ENCODE data around the gene TMEM132A.

TMEM132A gene

GRCh38 chr11:60923800-60924109, 505 bp upstream of the TMEM132A start:
- Histone ChIP-seq H3K9me3 (replicated peaks; ENCODE audit: low read length) (no peaks in the 10 kb centered on the region), H3K4me1 (ENCODE audit: control insufficient read depth, insufficient read depth, low read length) (peaks cover 22% of the 10 kb centered on the region), H3K9ac (ENCODE audit: low read depth, low read length) (peak overlapping the region; percentile 56), H3K4me2 (ENCODE audit: low read length) (peak overlapping the region; percentile 93), H3K36me3 (ENCODE audit: insufficient read depth, low read length) (peaks cover 25% of the 10 kb centered on the region), H3K27me3 (ENCODE audit: control insufficient read depth, insufficient read depth, low read length) (peaks cover 7% of the 10 kb centered on the region), H3K4me3 (ENCODE audit: low read length) (peak overlapping the region; percentile 77)

- H3K4me3 ChIP-seq (ENCODE audit: low read length), result peak overlapping the region; percentile 77
Observed at GRCh38 chr11:60924906-60925853, 920 bp downstream of the TMEM132A start.

DNA sequence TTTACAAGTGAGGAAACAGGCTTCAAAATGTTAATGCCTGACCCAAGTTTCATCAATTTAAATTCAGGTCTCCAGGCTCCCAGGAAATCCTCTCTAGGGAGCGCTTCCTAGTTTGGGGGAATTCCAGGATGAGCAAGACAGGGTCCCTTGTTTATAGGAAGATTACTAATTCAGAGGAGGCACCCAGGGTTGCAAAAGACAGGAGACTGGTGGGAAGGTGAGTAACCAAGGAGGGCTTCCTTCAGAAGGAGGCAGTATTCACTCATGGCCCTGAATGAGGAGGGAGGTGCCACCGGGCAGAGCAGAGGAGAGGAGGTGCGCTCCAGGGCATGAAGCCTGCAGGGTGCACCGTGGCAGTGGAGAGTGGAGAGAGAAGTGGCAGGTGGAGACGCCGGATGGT, 1.6 kb downstream of the TMEM132A start:
- Histone ChIP-seq H3K9ac (ENCODE audit: low read depth, low read length) (no peak overlapping the region), H3K4me1 (ENCODE audit: control insufficient read depth, insufficient read depth, low read length) (peaks cover 16% of the 10 kb centered on the region), H3K9me3 (replicated peaks; ENCODE audit: low read length) (no peaks in the 10 kb centered on the region), H3K4me2 (ENCODE audit: low read length) (peak overlapping the region; percentile 93), H3K36me3 (ENCODE audit: insufficient read depth, low read length) (peaks cover 19% of the 10 kb centered on the region), H3K4me3 (ENCODE audit: low read length) (peak overlapping the region; percentile 77), H3K27me3 (ENCODE audit: control insufficient read depth, insufficient read depth, low read length) (peaks cover 7% of the 10 kb centered on the region)

More at GRCh38 chr11:60924906-60925853, 920 bp downstream of the TMEM132A start:
- Histone ChIP-seq H3K9ac (ENCODE audit: low read depth, low read length) (peak overlapping the region; percentile 77), H3K27me3 (ENCODE audit: control insufficient read depth, insufficient read depth, low read length) (peaks cover 7% of the 10 kb centered on the region), H3K4me1 (ENCODE audit: control insufficient read depth, insufficient read depth, low read length) (peaks cover 16% of the 10 kb centered on the region), H3K9me3 (replicated peaks; ENCODE audit: low read length) (no peaks in the 10 kb centered on the region), H3K36me3 (ENCODE audit: insufficient read depth, low read length) (peaks cover 25% of the 10 kb centered on the region), H3K4me2 (ENCODE audit: low read length) (peak overlapping the region; percentile 93)

DNA sequence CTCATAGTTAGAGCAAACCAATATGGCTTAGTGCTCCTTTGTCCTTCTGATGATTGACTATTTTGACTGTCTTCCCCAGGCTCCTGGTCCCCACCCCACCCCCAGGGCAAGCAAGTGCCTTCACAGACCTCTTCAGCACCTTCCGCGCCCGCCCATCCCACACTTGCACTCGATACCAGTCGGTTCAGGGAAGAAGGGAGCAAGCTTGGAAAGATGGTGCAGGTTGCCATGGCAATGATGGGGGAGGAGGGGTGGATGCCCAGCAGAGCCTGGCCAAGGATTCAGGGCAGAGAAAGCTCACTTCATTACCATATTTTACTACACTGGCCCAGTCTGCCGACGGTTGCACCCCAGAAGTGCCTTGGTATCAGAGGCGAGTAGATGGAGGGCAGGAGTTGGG, 2.2 kb downstream of the TMEM132A start:
- H3K4me2 ChIP-seq (ENCODE audit: low read length), result no peak overlapping the region
- no peaks in the 10 kb centered on the region for H3K9me3 ChIP-seq (replicated peaks; ENCODE audit: low read length)
- H3K36me3 ChIP-seq (ENCODE audit: insufficient read depth, low read length), result peaks cover 13% of the 10 kb centered on the region
- H3K4me3 ChIP-seq (ENCODE audit: low read length), result no peak overlapping the region
- peaks cover 7% of the 10 kb centered on the region for H3K27me3 ChIP-seq (ENCODE audit: control insufficient read depth, insufficient read depth, low read length)
- no peak overlapping the region for H3K9ac ChIP-seq (ENCODE audit: low read depth, low read length)
- peaks cover 16% of the 10 kb centered on the region for H3K4me1 ChIP-seq (ENCODE audit: control insufficient read depth, insufficient read depth, low read length)

- H3K9me3 ChIP-seq (replicated peaks; ENCODE audit: low read length), result no peaks in the 10 kb centered on the region
- peaks cover 16% of the 10 kb centered on the region for H3K4me1 ChIP-seq (ENCODE audit: control insufficient read depth, insufficient read depth, low read length)
- peaks cover 7% of the 10 kb centered on the region for H3K27me3 ChIP-seq (ENCODE audit: control insufficient read depth, insufficient read depth, low read length)
- H3K4me2 ChIP-seq (ENCODE audit: low read length), result no peak overlapping the region
- peaks cover 7% of the 10 kb centered on the region for H3K36me3 ChIP-seq (ENCODE audit: insufficient read depth, low read length)
- no peak overlapping the region for H3K4me3 ChIP-seq (ENCODE audit: low read length)
- H3K9ac ChIP-seq (ENCODE audit: low read depth, low read length), result no peak overlapping the region
Observed at GRCh38 chr11:60927061-60927592, 2.9 kb downstream of the TMEM132A start.

DNA sequence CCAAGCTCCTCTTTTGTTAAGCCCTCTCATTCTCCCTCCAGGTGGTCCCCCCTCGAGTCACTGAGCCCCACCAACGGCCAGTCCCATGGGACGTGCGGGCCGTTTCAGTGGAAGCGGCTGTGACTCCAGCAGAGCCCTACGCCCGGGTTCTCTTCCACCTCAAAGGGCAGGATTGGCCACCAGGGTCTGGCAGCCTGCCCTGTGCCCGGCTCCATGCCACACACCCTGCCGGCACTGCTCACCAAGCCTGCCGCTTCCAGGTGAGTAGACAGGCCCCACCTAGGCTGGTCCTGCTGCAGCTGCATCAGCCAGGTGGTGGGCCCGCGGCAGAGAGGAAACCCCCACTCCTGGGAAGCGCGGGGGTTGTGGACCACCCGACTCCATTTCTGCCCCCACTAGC, 3.3 kb downstream of the TMEM132A start:
- Histone ChIP-seq H3K27me3 (ENCODE audit: control insufficient read depth, insufficient read depth, low read length) (peaks cover 7% of the 10 kb centered on the region), H3K36me3 (ENCODE audit: insufficient read depth, low read length) (peaks cover 3% of the 10 kb centered on the region)

GRCh38 chr11:60928563-60929001, 4.3 kb downstream of the TMEM132A start:
- no peak overlapping the region for H3K4me3 ChIP-seq (ENCODE audit: low read length)
- peaks cover 16% of the 10 kb centered on the region for H3K4me1 ChIP-seq (ENCODE audit: control insufficient read depth, insufficient read depth, low read length)
- H3K9ac ChIP-seq (ENCODE audit: low read depth, low read length), result no peak overlapping the region
- H3K9me3 ChIP-seq (replicated peaks; ENCODE audit: low read length), result no peaks in the 10 kb centered on the region
- peaks cover 7% of the 10 kb centered on the region for H3K27me3 ChIP-seq (ENCODE audit: control insufficient read depth, insufficient read depth, low read length)
- no peak overlapping the region for H3K4me2 ChIP-seq (ENCODE audit: low read length)
- no peaks in the 10 kb centered on the region for H3K36me3 ChIP-seq (ENCODE audit: insufficient read depth, low read length)

More for the DNA sequence above, 3.3 kb downstream of the TMEM132A start:
- Histone ChIP-seq H3K4me2 (ENCODE audit: low read length) (no peak overlapping the region), H3K4me1 (ENCODE audit: control insufficient read depth, insufficient read depth, low read length) (peaks cover 16% of the 10 kb centered on the region), H3K9ac (ENCODE audit: low read depth, low read length) (no peak overlapping the region), H3K9me3 (replicated peaks; ENCODE audit: low read length) (no peaks in the 10 kb centered on the region), H3K4me3 (ENCODE audit: low read length) (no peak overlapping the region)

- Histone ChIP-seq H3K4me2 (ENCODE audit: low read length) (no peak overlapping the region), H3K27me3 (ENCODE audit: control insufficient read depth, insufficient read depth, low read length) (peaks cover 6% of the 10 kb centered on the region)
Observed at GRCh38 chr11:60929764-60930163, 5.5 kb downstream of the TMEM132A start.

GRCh38 chr11:60930394-60930793, 6.1 kb downstream of the TMEM132A start:
- Histone ChIP-seq H3K27me3 (ENCODE audit: control insufficient read depth, insufficient read depth, low read length) (no peaks in the 10 kb centered on the region), H3K4me1 (ENCODE audit: control insufficient read depth, insufficient read depth, low read length) (peaks cover 4% of the 10 kb centered on the region), H3K36me3 (ENCODE audit: insufficient read depth, low read length) (no peaks in the 10 kb centered on the region)

More at GRCh38 chr11:60929764-60930163, 5.5 kb downstream of the TMEM132A start:
- Histone ChIP-seq H3K9me3 (replicated peaks; ENCODE audit: low read length) (no peaks in the 10 kb centered on the region), H3K9ac (ENCODE audit: low read depth, low read length) (no peak overlapping the region), H3K4me3 (ENCODE audit: low read length) (no peak overlapping the region), H3K36me3 (ENCODE audit: insufficient read depth, low read length) (no peaks in the 10 kb centered on the region), H3K4me1 (ENCODE audit: control insufficient read depth, insufficient read depth, low read length) (peaks cover 11% of the 10 kb centered on the region)

GRCh38 chr11:60931917-60932316, 7.7 kb downstream of the TMEM132A start:
- H3K9ac ChIP-seq (ENCODE audit: low read depth, low read length), result no peak overlapping the region
- H3K27me3 ChIP-seq (ENCODE audit: control insufficient read depth, insufficient read depth, low read length), result no peaks in the 10 kb centered on the region
- no peaks in the 10 kb centered on the region for H3K4me1 ChIP-seq (ENCODE audit: control insufficient read depth, insufficient read depth, low read length)
- no peak overlapping the region for H3K4me2 ChIP-seq (ENCODE audit: low read length)
- H3K36me3 ChIP-seq (ENCODE audit: insufficient read depth, low read length), result no peaks in the 10 kb centered on the region
- no peak overlapping the region for H3K4me3 ChIP-seq (ENCODE audit: low read length)
- H3K9me3 ChIP-seq (replicated peaks; ENCODE audit: low read length), result no peaks in the 10 kb centered on the region

More at GRCh38 chr11:60930394-60930793, 6.1 kb downstream of the TMEM132A start:
- Histone ChIP-seq H3K4me2 (ENCODE audit: low read length) (no peak overlapping the region), H3K4me3 (ENCODE audit: low read length) (no peak overlapping the region), H3K9ac (ENCODE audit: low read depth, low read length) (no peak overlapping the region), H3K9me3 (replicated peaks; ENCODE audit: low read length) (no peaks in the 10 kb centered on the region)

DNA sequence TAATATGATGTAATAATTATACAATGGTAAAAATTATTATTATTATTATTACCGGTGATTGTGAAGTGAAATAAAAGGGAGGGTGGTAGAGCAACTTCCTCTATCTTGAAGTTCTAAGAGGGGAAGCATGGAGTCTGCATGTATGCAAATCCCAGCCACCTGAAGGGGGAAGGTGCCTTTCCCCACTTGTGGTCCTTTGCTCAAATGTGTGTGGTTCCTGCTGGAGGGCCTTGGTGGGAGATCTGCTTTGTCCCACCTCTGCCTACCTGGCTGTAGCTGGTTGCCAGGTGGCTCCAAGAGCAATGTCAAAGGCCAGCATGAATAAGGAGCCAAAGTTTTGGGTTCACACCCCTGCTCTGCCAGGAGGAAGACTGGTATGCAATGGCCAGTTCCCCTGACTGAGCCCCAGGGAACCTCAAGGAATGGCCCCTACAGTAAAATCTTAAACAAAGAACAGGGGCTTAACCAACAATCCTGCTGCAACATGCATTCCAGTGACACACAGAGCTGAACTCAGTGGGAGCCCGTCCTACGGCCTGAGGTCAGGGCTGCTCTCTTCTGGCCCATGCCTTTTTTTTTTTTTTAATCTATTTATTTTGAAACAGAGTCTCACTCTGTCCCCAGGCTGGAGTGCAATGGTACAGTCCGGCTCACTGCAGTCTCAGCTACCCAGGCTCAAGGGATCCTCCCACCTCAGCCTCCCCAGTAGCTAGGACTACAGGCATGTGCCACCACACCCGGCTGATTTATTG, 8.5 kb downstream of the TMEM132A start:
- Histone ChIP-seq H3K9ac (ENCODE audit: low read depth, low read length) (no peak overlapping the region), H3K4me2 (ENCODE audit: low read length) (no peak overlapping the region), H3K4me1 (ENCODE audit: control insufficient read depth, insufficient read depth, low read length) (no peaks in the 10 kb centered on the region), H3K4me3 (ENCODE audit: low read length) (no peak overlapping the region), H3K27me3 (ENCODE audit: control insufficient read depth, insufficient read depth, low read length) (no peaks in the 10 kb centered on the region), H3K36me3 (ENCODE audit: insufficient read depth, low read length) (no peaks in the 10 kb centered on the region), H3K9me3 (replicated peaks; ENCODE audit: low read length) (no peaks in the 10 kb centered on the region)

Data from skeletal muscle satellite cell (primary cell).